Skeletal muscle cell (primary cell): ENCODE measurements around the gene MMP3.

Experiments
- DNase-seq: peaks from one replicate; pipeline ENCODE4 v3.0.0-alpha.2; 2010; ENCODE audit warnings: low read depth
- H3K4me3 ChIP-seq: 2 replicates; pipeline ENCODE4 v1.5.1; 2011; ENCODE audit warnings: low read depth, mild to moderate bottlenecking, control low read depth, low read length, moderate library complexity

The MMP3 gene

GRCh38 chr11:102836290-102836875 lies 7.0 kb downstream of the MMP3 start:
- peak; percentile 52 for DNase-seq
- no peak overlapping the region for H3K4me3 ChIP-seq

- no peak overlapping the region for H3K4me3 ChIP-seq
- no peak for DNase-seq
Measured at GRCh38 chr11:102833731-102834130, 9.7 kb downstream of the MMP3 start.

- no peak overlapping the region for H3K4me3 ChIP-seq
- DNase-seq, result no peak
Measured at GRCh38 chr11:102832612-102833011, 10.8 kb downstream of the MMP3 start.

GRCh38 chr11:102831489-102832440 lies 11.6 kb downstream of the MMP3 start:
- peak overlapping the region; percentile 38 for H3K4me3 ChIP-seq
- no peak for DNase-seq

- no peak for DNase-seq
- no peak overlapping the region for H3K4me3 ChIP-seq
Measured at GRCh38 chr11:102831128-102831488, 12.3 kb downstream of the MMP3 start.

GRCh38 chr11:102830001-102830727 lies 13.2 kb downstream of the MMP3 start:
- no peak for DNase-seq
- H3K4me3 ChIP-seq, result no peak overlapping the region

GRCh38 chr11:102829316-102830000 lies 14.0 kb downstream of the MMP3 start:
- no peak for DNase-seq
- H3K4me3 ChIP-seq, result no peak overlapping the region

GRCh38 chr11:102824556-102824955 lies 18.9 kb downstream of the MMP3 start:
- H3K4me3 ChIP-seq, result no peak overlapping the region
- no peak for DNase-seq

- no peak overlapping the region for H3K4me3 ChIP-seq
- no peak for DNase-seq
Measured at GRCh38 chr11:102819491-102819890, 23.9 kb downstream of the MMP3 start.

- no peak for DNase-seq
- no peak overlapping the region for H3K4me3 ChIP-seq
Measured at GRCh38 chr11:102813484-102813883, 29.9 kb downstream of the MMP3 start.

GRCh38 chr11:102812188-102812587 lies 31.2 kb downstream of the MMP3 start:
- H3K4me3 ChIP-seq, result no peak overlapping the region
- DNase-seq, result no peak

GRCh38 chr11:102810950-102811660 lies 32.3 kb downstream of the MMP3 start:
- no peak for DNase-seq

GRCh38 chr11:102809971-102810370 lies 33.4 kb downstream of the MMP3 start:
- no peak for DNase-seq

More at GRCh38 chr11:102810950-102811660, 32.3 kb downstream of the MMP3 start:
- H3K4me3 ChIP-seq, result no peak overlapping the region

GRCh38 chr11:102807921-102808320 lies 35.5 kb downstream of the MMP3 start:
- DNase-seq, result no peak
- no peak overlapping the region for H3K4me3 ChIP-seq

More at GRCh38 chr11:102809971-102810370, 33.4 kb downstream of the MMP3 start:
- no peak overlapping the region for H3K4me3 ChIP-seq

GRCh38 chr11:102806296-102806695 lies 37.1 kb downstream of the MMP3 start:
- H3K4me3 ChIP-seq, result no peak overlapping the region
- no peak for DNase-seq

GRCh38 chr11:102802341-102802740 lies 41.1 kb downstream of the MMP3 start:
- H3K4me3 ChIP-seq, result no peak overlapping the region
- peak; percentile 73 for DNase-seq

GRCh38 chr11:102800767-102801166 lies 42.6 kb downstream of the MMP3 start:
- no peak for DNase-seq

GRCh38 chr11:102799681-102800340 lies 43.6 kb downstream of the MMP3 start:
- no peak overlapping the region for H3K4me3 ChIP-seq
- no peak for DNase-seq

More at GRCh38 chr11:102800767-102801166, 42.6 kb downstream of the MMP3 start:
- no peak overlapping the region for H3K4me3 ChIP-seq
